ENCODE measurements around the gene AMZ2.
"Not testable (repeated sequence)": the region's sequence is repeated elsewhere in the genome, so short reads cannot be mapped to it uniquely, and the experiment has no call there.

The AMZ2 gene

DNA sequence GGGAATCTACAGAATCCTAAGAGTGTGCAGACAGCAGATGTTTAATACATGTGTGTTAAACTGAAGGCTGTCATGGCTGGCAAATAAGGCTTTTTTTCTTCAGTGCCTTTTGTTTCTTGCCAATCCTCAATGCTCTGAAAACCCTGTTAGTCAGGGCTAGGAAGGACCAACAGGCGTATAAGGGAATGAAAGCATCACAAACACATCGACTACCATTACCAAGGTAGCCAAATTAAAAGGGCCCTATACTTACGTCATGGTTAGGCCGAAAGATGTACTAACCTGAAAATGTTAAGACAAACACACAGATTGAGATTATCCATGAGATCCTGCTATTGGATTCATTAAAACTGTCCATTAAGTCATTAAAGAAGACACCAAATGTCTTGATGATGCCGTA is 30.0 kb downstream of the AMZ2 start:
- no peak for DNase-seq
- Mint-ChIP-seq H3K36me3 (peaks cover 24 to 31% of the 10 kb centered on the region in 2 donors), H3K27me3 (no peaks in the 10 kb centered on the region), H3K4me1 (no peaks in the 10 kb centered on the region), H3K9me3 (peaks cover 4% of the 10 kb centered on the region in 2 donors), H3K27ac (no peak overlapping the region), H3K4me3 (no peak overlapping the region)
- no peak for ATAC-seq (replicated peaks)

DNA sequence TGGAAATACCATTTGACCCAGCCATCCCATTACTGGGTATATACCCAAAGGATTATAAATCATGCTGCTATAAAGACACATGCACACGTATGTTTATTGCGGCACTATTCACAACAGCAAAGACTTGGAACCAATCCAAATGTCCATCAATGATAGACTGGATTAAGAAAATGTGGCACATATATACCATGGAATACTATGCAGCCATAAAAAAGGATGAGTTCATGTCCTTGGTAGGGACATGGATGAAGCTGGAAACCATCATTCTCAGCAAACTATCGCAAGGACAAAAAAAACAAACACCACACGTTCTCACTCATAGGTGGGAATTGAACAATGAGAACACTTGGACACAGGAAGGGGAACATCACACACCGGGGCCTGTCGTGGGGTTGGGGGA is 34.1 kb downstream of the AMZ2 start:
- DNase-seq; H3K27me3 Mint-ChIP-seq; H3K4me1 Mint-ChIP-seq; ATAC-seq (replicated peaks); H3K4me3 Mint-ChIP-seq; H3K9me3 Mint-ChIP-seq; H3K27ac Mint-ChIP-seq: not testable (repeated sequence)
- peaks cover 24 to 31% of the 10 kb centered on the region in 2 donors for H3K36me3 Mint-ChIP-seq

GRCh38 chr17:68288375-68288774 is 40.5 kb downstream of the AMZ2 start:
- Mint-ChIP-seq H3K27ac (peak overlapping the region; percentile 92), H3K4me1 (peaks cover 28 to 46% of the 10 kb centered on the region in 2 donors), H3K9me3 (no peaks in the 10 kb centered on the region), H3K36me3 (peaks cover 0 to 2% of the 10 kb centered on the region in 2 donors), H3K4me3 (peak overlapping the region; percentile 39 to 61), H3K27me3 (no peaks in the 10 kb centered on the region)
- peak; percentile 43 for DNase-seq
- peak; percentile 41 to 44 for ATAC-seq (replicated peaks)

DNA sequence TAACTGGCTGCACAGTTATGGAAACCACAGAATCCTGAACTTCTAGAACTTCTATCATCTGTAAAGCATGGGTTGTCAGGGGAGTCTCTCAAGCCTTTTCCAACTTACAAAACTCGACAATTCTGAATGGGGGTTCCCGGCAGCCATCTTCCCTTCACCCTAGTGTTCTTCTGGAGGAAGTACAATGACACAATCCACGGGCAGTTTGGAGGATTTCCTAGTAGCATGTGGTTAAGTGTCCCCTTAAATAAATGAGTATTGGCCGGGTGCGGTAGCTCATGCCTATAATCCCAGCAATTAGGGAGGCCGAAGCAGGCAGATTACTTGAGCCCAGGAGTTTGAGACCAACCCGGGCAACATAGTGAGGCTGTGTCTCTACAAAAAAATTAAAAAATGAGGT is 41.0 kb downstream of the AMZ2 start:
- H3K27me3 Mint-ChIP-seq: no peaks in the 10 kb centered on the region
- no peaks in the 10 kb centered on the region for H3K9me3 Mint-ChIP-seq
- DNase-seq: peak; percentile 29
- H3K4me3 Mint-ChIP-seq: peak overlapping the region; percentile 39 to 61
- H3K27ac Mint-ChIP-seq: peak overlapping the region; percentile 92
- ATAC-seq (replicated peaks): peak in 1 of 2 donors; percentile 13
- peaks cover 28 to 46% of the 10 kb centered on the region in 2 donors for H3K4me1 Mint-ChIP-seq
- H3K36me3 Mint-ChIP-seq: peaks cover 0 to 2% of the 10 kb centered on the region in 2 donors

DNA sequence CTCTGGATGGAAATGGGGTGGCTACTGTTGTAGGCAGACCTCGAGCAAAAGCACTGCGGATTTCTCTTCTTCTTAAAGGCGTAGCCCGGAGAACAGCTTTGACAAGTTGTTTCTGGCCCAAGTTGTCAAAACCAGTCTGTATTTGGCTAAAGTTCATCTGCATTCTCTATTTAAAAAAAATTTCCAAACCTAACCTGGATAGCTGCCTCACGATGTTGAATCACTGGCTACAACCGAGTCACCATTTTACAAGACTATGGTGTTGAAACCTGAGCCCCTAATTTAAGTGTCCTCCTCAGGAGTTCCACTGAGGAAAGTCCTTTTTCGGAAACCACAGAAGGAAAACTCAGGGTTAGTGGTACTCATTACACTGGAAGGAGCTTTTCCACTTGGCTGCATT is 41.6 kb downstream of the AMZ2 start:
- DNase-seq (no peak), ATAC-seq (replicated peaks) (no peak)
- Mint-ChIP-seq H3K36me3 (peaks cover 0 to 2% of the 10 kb centered on the region in 2 donors), H3K4me3 (peak overlapping the region; percentile 89 to 93), H3K27me3 (no peaks in the 10 kb centered on the region), H3K27ac (no peak overlapping the region), H3K4me1 (peaks cover 28 to 46% of the 10 kb centered on the region in 2 donors), H3K9me3 (no peaks in the 10 kb centered on the region)

- ATAC-seq (replicated peaks): no peak
- Mint-ChIP-seq H3K4me1 (peaks cover 29 to 46% of the 10 kb centered on the region in 2 donors), H3K9me3 (no peaks in the 10 kb centered on the region), H3K36me3 (peaks cover 0 to 2% of the 10 kb centered on the region in 2 donors), H3K27me3 (no peaks in the 10 kb centered on the region), H3K4me3 (peak overlapping the region; percentile 89 to 93), H3K27ac (no peak overlapping the region)
- DNase-seq: no peak
These were observed 42.1 kb downstream of the AMZ2 start for GRCh38 chr17:68289936-68290267.

DNA sequence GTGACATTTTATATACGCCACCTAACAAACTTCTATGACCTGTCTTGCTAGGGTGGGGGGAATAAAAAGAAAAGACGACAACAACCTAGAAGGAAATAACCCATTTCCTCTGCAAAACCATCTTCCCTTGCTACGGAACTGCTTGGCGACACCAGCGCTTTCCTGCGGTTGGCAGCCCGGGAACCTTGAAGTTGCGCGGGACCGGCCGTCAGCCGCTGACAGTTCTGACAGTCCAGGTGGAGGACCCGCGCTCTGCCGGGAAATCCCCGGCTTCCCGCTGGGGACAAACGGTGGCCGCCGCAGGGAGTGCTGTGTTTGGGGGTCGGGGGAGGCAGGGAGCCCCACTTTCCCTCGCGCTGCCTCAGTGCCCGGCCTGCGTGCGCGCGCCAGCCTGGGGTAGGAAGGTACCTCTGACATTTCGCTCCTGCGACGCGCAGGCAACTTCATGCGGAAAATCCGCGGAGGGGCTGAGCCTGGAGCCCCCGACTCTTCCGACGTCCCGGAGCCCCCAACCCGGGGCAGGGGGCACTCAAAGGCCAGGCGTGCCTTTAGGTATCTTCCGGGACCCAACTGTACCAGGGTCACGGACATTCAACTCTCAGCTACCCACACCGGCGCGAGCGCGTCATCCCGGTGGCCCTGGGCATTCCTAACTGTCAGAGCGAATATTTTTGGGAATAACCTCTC is 42.6 kb downstream of the AMZ2 start:
- H3K36me3 Mint-ChIP-seq: peaks cover 0 to 2% of the 10 kb centered on the region in 2 donors
- H3K9me3 Mint-ChIP-seq: no peaks in the 10 kb centered on the region
- peaks cover 30 to 46% of the 10 kb centered on the region in 2 donors for H3K4me1 Mint-ChIP-seq
- DNase-seq (peak; percentile 26), ATAC-seq (replicated peaks) (no peak)
- H3K4me3 Mint-ChIP-seq: peak overlapping the region; percentile 89 to 93
- H3K27me3 Mint-ChIP-seq: no peaks in the 10 kb centered on the region
- H3K27ac Mint-ChIP-seq: peak overlapping the region; percentile 97

- Mint-ChIP-seq H3K27me3 (no peaks in the 10 kb centered on the region), H3K4me1 (peaks cover 30 to 46% of the 10 kb centered on the region in 2 donors), H3K36me3 (peaks cover 0 to 2% of the 10 kb centered on the region in 2 donors), H3K27ac (peak within 1 kb of the TSS; percentile 97), H3K4me3 (peak within 1 kb of the TSS; percentile 89 to 93), H3K9me3 (no peaks in the 10 kb centered on the region)
- ATAC-seq (replicated peaks) (peak; percentile 61), DNase-seq (peak; percentile 74)
These were observed 43.4 kb downstream of the AMZ2 start, which contains the start of the genes ARSG and SLC16A6 for GRCh38 chr17:68290955-68291835. TSS of gene ARSG (plus strand) at chr17:68291495. CDS start at chr17:68307494, 15,999 bp downstream. TSS of gene SLC16A6 (minus strand) at chr17:68291127. CDS start at chr17:68278320, 12,807 bp downstream.

GRCh38 chr17:68291836-68292688 is 44.2 kb downstream of the AMZ2 start:
- peaks cover 2 to 3% of the 10 kb centered on the region in 2 donors for H3K36me3 Mint-ChIP-seq

GRCh38 chr17:68292689-68293040 is 44.8 kb downstream of the AMZ2 start:
- ATAC-seq (replicated peaks) (no peak), DNase-seq (no peak)
- Mint-ChIP-seq H3K36me3 (peaks cover 2 to 3% of the 10 kb centered on the region in 2 donors), H3K27me3 (peaks cover 0 to 4% of the 10 kb centered on the region in 2 donors), H3K27ac (peak overlapping the region; percentile 92), H3K9me3 (no peaks in the 10 kb centered on the region), H3K4me3 (peak overlapping the region; percentile 87 to 93), H3K4me1 (peaks cover 32 to 44% of the 10 kb centered on the region in 2 donors)

More at GRCh38 chr17:68291836-68292688, 44.2 kb downstream of the AMZ2 start:
- ATAC-seq (replicated peaks) (peak; percentile 75 to 81), DNase-seq (peak; percentile 88)
- peaks cover 35 to 46% of the 10 kb centered on the region in 2 donors for H3K4me1 Mint-ChIP-seq
- no peaks in the 10 kb centered on the region for H3K9me3 Mint-ChIP-seq
- H3K27ac Mint-ChIP-seq: peak overlapping the region; percentile 92
- peak overlapping the region; percentile 87 to 93 for H3K4me3 Mint-ChIP-seq
- peaks cover 0 to 4% of the 10 kb centered on the region in 2 donors for H3K27me3 Mint-ChIP-seq

DNA sequence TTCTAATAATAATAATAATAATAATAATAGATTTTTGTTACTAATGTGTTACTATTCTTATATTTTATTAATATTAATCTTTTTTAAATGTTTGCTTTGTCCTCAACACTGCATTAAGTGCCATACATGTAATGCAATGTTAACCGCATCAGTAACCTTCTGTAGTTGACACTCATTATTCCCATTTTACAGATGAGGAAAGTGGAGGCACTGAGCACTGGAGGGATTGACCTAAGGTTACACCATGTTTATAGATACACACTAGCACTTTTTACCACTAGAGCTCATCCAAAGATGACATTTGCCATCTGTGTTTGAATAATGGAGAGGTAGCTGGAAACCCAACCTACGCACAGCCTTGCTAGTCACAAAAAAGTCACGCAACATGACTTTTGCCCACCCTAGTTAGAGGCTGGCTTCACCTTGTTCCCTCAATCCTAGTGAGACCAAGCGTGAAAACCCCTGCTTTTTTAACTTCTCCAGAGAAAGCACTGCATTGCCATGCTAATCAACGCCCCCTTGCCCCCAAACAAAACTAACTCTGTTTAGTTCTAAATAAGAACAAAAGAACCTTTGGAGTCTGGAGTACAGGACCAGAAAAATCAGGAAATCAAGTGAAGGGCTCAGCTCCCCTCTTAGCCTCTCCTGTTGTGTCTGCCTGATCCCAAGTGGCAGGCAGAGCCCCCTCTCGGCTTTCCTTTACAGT is 45.8 kb downstream of the AMZ2 start:
- Mint-ChIP-seq H3K9me3 (no peaks in the 10 kb centered on the region), H3K36me3 (peaks cover 2 to 3% of the 10 kb centered on the region in 2 donors), H3K27ac (no peak overlapping the region), H3K4me1 (peaks cover 24 to 34% of the 10 kb centered on the region in 2 donors), H3K27me3 (peaks cover 0 to 4% of the 10 kb centered on the region in 2 donors), H3K4me3 (no peak overlapping the region)
- DNase-seq (no peak), ATAC-seq (replicated peaks) (no peak)

GRCh38 chr17:68294196-68294555 is 46.3 kb downstream of the AMZ2 start:
- Mint-ChIP-seq H3K36me3 (peaks cover 2 to 3% of the 10 kb centered on the region in 2 donors), H3K27me3 (peaks cover 0 to 4% of the 10 kb centered on the region in 2 donors), H3K4me3 (no peak overlapping the region), H3K27ac (no peak overlapping the region), H3K9me3 (no peaks in the 10 kb centered on the region), H3K4me1 (peaks cover 20 to 28% of the 10 kb centered on the region in 2 donors)
- DNase-seq (no peak), ATAC-seq (replicated peaks) (no peak)

DNA sequence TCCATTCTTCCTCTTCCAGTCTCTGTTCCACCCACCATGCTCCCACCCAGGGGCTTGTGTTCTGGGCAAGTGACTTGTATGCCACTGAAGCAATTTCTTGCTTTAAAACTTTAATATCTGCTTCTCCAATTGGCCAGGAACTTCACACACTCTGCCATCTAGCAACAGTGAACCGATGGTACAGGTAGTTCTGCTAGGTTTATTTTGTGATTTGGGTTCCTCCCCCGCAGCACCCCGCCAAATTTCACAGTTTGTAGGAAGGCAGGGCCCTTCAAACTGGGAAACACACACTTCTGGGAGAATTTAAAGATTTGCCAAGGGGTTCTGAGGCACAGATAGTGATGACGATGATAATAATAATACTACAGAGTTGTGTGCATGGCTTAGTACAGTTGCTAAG is 46.8 kb downstream of the AMZ2 start:
- peaks cover 2 to 3% of the 10 kb centered on the region in 2 donors for H3K36me3 Mint-ChIP-seq
- DNase-seq (no peak), ATAC-seq (replicated peaks) (no peak)
- H3K4me3 Mint-ChIP-seq: no peak overlapping the region
- H3K27me3 Mint-ChIP-seq: peaks cover 0 to 4% of the 10 kb centered on the region in 2 donors
- peaks cover 19 to 25% of the 10 kb centered on the region in 2 donors for H3K4me1 Mint-ChIP-seq
- no peaks in the 10 kb centered on the region for H3K9me3 Mint-ChIP-seq
- no peak overlapping the region for H3K27ac Mint-ChIP-seq

Data from stimulated activated naive B cell treated with anti-CD40 and anti-IgM and Interleukin-4, amounts not matched to agents 10 μg/mL and 1 μg/mL and 100 μg/mL, for 72 hours (primary cell).